HG03066 (cell line): Measurements from ENCODE around the gene HRH4.

ENCODE experiments used
- ATAC-seq: cut with Tn5 transposase; IDR thresholded peaks from one replicate; pipeline ENCODE4 v1.9.1; 2021; ENCODE audit warnings: low read depth; ENCODE audit not compliant: unreplicated experiment

The HRH4 gene

DNA sequence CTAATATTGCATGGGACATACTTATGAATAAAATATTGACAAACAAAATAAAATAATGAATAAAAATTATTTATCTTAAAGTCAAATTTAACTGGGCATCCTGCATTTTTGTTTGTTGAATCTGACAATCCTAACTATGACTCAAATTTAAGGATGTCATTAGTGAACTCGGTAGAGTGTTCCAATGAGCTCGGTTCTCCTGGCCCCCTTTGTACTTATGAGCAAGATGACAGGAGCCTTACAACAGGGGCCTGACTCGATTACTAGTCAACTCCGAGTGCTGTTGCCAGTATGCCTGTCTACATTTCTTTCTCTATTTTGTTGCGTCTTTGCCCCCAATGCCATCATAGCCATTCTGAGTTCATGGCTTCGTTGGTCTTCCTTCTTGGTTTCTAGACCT lies 40.3 kb downstream of the HRH4 start:
- no peak for ATAC-seq

DNA sequence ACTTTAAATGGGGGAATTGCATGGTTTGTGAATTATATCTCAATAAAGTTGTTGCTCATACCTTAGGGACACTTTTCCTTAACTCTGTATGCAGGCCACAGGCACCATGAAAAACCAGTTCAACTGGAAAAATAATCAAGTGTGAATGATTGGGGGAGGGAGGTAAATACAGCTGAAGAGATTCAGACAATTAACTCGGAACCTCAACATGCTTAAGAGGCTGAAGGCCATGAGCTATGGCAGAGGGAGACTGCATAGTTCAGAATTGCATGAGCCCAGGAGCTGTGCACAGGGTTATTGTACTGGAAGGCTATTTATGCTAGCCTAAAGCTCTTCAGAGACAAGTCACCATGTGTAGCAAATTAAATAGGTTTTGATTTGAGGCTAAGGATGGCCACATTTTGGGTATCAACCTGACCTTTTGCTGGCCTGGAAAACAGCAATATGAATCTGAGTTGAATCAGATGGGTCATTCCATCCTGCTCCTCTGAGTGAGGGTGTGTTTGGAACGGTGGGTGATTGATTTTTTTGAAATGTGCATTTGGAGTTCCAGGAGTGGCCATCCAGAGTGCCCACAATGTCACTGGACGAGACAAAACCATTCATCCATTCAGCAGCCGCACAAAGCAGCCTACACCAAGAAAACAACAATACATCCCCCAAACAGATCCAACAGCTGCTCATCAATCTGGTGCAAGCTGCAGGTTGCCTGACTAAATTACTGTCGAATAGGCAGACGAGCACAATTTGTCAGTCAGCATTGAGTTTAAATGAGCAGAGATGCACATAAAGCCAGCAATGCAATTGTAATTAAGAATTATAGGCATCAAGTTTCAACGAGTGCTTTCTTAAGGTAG lies 42.5 kb downstream of the HRH4 start:
- no peak for ATAC-seq

DNA sequence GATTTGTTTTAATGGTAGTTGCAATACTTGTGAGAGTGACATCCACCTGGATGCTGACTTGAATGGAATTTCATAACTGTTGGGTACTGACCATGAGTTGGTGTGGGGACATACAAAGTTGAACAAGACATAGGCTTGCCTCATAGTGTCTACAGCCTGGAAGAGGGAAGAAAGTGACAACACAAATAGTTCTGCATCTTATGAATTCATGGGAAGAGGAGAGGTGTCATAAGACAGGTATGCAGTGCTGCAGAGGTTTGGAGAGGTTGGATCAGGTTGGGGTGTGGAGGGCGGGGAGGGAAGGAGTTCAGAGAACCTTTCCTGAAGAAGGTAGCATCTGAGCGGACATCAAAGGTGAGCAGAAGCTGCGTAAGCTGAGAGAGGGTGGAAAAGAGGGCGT lies 44.0 kb downstream of the HRH4 start:
- ATAC-seq: no peak

DNA sequence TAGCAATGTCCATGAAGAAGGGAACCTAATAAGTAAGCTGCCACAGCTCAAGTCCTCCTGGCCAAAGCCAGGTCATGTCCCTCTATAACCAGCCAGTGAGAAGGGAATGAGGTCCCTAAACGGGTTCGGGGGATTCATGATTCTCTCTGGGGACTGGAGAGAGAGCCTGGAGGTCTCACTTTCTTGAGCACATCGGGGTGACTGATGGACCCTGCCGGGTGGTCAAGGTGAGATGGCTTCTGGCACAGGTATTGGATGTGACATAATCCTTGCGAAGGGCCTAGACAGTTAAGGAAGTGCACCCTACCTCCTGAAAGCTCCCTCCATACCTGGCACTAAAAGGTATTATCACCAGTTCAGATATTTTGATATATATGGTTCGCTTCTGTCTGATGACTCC lies 45.7 kb downstream of the HRH4 start:
- no peak for ATAC-seq

DNA sequence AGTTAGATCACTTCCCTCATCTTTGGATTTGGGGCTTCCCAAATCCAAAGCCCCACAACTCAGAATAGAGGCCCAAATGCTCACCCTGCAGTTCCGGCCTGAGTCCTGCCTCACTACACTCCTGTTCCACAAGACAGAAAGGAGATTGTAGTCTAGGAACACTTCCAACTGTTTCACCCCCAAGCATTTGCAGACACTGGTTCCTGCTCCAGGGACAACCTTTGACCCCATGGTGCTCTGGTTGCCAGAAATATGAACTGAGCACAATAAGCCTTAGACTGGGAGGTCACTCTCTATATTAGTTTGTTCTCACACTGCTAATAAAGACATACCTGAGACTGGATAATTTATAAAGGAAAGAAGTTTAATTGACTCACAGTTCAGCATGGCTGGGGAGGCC lies 49.0 kb downstream of the HRH4 start:
- ATAC-seq: no peak

DNA sequence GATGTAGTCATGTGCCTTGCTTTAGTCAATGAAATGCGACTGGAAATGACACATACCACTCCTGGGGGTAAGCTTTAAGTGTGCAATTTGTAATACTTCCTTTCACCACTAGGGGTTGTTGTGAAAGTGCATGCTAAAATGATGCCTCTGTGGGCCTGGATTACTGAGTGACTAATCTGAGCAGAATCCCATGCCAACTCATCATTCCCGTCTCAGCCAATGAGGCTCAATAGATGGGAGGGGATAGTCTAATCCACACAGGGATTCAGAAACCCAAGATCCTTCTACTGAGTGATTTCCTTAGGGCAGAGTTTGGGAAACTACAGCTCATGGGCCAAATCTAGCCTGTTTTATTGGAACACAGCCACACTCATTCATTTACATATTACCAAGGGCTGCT lies 54.0 kb downstream of the HRH4 start:
- no peak for ATAC-seq

DNA sequence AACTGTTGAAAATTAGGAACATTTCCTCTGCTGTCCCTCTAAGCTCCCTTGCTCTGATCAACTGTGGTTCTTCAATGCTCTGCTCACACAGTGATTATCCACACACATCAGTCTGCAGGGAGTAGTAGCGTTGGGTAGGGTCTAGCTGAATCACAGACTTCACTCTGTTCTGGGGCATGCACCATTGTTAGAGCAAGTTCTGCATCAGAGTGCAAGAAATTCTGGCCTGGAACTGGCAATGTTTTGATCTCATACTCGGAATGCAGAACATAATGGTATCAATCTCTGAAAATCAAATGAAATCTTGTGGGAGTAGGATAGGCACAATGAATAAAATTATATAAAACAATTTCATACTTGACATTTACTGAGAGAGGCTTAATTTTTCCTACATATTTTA lies 55.3 kb downstream of the HRH4 start:
- no peak for ATAC-seq

DNA sequence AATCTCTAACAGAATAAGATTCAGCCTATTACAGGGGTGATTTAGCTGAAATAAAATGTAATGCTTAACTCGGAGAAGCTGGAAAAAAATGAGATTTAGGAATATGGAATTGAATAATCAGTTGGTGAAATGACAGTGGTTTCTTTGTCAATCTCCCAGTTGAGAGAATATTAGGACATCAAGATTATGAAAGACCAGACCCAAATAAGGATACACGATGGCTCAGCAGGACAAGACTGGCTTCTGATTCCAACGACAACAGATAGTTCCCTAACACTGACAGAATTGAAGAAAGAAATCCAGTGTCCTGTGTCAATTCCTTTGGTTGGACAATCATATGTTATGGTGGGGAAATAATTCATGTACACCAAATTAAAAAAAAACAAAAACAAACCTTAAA lies 55.8 kb downstream of the HRH4 start:
- ATAC-seq: no peak

DNA sequence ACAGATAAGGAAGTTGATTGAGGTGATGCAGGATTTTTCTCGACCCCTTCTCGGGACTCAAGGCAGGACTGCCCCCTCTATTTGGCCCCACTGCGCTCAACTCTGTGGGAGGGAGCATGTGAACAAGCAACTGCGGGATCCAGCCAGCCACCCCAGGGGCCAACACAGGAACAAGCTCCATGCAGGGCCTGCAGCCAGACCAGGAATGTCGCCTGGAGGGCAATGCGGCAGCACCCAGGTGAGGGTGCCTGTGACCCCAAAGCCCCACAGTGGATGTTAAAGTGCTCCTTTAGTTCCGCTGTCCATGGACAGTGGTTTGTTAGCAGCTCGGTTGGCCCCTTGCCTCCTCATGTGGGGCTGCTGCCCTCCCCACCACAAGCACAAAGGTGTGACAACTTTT lies 57.1 kb downstream of the HRH4 start:
- ATAC-seq: no peak

DNA sequence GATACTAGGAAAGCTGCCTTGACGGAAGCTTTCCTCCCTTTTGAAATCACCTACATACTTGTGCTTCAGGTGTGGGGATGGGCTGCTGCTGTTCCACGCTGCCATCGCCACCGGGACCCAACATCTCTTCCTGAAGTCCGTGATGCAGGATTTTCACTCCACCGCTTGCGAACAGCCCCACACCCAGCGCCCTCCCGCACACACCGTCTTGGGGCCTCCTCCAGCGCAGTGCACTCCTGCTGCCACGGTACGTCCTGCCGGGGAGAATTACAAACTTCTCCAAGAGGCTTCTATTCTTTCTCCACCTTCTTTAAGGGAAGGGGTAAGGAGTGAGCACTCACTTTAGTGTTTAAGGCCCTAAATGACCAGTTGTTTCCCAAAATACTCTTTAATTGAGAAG lies 58.2 kb downstream of the HRH4 start:
- ATAC-seq: no peak
